Measurements from ENCODE around the gene TYK2. TPM values are rescaled to one million over a fixed set of nuclear protein-coding genes. Genes with fewer than 3 reads are reported as not detected.

TYK2 gene
- total RNA-seq (100 to 1,000 TPM; 224 to 346 (median 284) TPM), polyA plus RNA-seq (10 to 100 TPM; 45.4 to 55.6 TPM), total RNA-seq (203 reads per million, percentile 93 among the genes with 10 or more reads in this experiment)

DNA sequence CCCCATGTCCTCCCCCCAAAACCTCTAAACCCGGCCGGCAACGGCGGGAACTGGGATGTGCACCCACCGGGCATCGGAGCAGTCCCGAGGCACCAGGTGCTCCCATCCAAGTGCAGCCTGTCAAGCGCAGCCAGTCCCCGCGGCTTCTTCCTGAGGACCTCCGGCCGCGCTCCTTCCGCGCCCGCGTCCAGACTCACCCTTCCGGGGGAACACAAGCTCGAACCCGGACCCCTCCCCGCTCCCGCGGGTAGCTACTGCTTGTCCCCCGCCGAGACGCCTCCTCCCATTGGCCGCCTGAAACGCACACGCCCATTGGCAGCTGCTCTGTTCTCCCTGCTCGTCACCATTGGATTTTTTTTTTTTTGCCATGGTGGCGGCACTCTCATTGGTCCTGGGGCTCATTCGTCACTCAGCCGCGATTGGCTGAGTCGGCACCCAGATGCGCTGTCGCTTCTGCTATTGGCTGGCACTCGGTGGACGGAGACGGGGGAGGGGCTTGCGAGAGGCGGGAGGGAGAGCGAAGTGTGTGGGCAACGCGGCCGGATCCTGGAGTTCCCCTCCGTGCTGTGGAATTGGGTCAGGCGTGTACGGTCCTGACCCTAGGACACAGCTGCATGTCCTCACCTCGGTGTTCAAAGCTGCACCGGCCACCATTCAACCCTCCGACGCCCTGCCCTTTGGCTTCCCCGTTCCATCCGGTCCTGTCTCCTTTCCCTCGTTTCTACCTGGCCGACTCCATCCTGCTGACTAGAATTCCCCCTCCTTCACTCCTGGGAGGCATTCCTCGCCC is at the start of gene TYK2:
Gene TYK2, minus strand, starts transcription at position 260 of the 790 bp plus-strand sequence. CDS start 2,166 bp downstream, outside the sequence.
- Mint-ChIP-seq H3K36me3 (peaks cover 4 to 15% (median 12%) of the 10 kb centered on the region in 5 donors), H3K4me1 (peaks cover 14 to 34% (median 23%) of the 10 kb centered on the region in 7 donors), H3K4me3 (peak within 1 kb of the TSS; percentile 93 to 99 (median 94)), H3K9me3 (peaks cover 0 to 7% (median 0%) of the 10 kb centered on the region in 11 donors), H3K27me3 (peaks cover 0 to 3% (median 0%) of the 10 kb centered on the region in 5 donors), H3K27ac (peak within 1 kb of the TSS; percentile 88 to 97 (median 93))
- Histone ChIP-seq H3K4me3 (ENCODE audit: low read length) (peak within 1 kb of the TSS; percentile 94), H3K9me3 (ENCODE audit: control insufficient read depth in 2 of 3, low read length in 3 of 3) (no peaks in the 10 kb centered on the region), H3K36me3 (ENCODE audit: control insufficient read depth in 2 of 3, insufficient read depth in 3 of 3, low read length in 3 of 3) (peaks cover 0 to 16% (median 0%) of the 10 kb centered on the region in 3 experiments), H3K27ac (ENCODE audit: low read depth, low read length) (peak within 1 kb of the TSS; percentile 84), H3K4me1 (ENCODE audit: control insufficient read depth in 2 of 2, insufficient read depth in 2 of 2, low read length in 2 of 2) (peaks cover 5 to 10% of the 10 kb centered on the region in 2 donors), H3K27me3 (ENCODE audit: control insufficient read depth in 2 of 2, insufficient read depth in 2 of 2, low read length in 2 of 2) (no peaks in the 10 kb centered on the region)
- intact Hi-C loops (cut with micrococcal nuclease), result loop anchor here (1.0 to 10.0 kb wide), 7 partner anchors 22 to 446 kb away; partner anchors contain the start of genes CDC37 (in 2 of the 2), ICAM1 (in 2 of the 2), RAVER1 (in 2 of the 2) and DNMT1 (in 1 of the 2)
- ChIA-PET CTCF (interaction anchor here (0.6 to 1.9 kb wide), 8 partner anchors 9 to 122 kb away, joined by 3 to 10 read pairs (median 3); partner anchors contain the start of gene ICAM1), POLR2A (interaction anchor here (0.6 to 2.3 kb wide), 9 partner anchors 10 to 541 kb away, joined by 3 to 14 read pairs (median 4); partner anchors contain the start of genes CDC37, ICAM1 and RAVER1)
- DNase-seq (peak; percentile 94 to 99 (median 97)), ATAC-seq (peak; percentile 98)

DNA sequence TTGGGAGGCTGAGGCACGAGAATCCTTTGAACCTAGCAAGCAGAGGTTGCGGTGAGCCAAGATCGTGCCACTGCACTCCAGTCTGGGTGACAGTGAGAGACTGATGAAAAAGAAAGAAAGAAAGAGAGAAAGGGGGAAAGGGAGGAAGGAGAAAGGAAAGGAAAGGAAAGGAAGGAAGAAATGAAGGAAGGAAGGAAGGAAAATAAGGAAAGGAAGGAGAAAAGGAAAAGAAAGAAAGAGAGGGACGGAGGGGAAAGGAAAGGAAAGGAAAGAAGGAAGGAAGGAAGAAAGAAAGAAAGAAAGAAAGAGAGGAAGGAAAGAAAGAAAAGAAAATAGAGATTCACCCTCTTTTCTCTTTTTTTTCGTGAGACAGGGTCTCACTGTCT is 48.6 kb upstream of the TYK2 start:
- H3K36me3 Mint-ChIP-seq, result peaks cover 0 to 19% (median 0%) of the 10 kb centered on the region in 5 donors
- CTCF ChIA-PET, result interaction anchor here (1.2 to 2.4 kb wide), 5 partner anchors 7 to 28 kb away, joined by 4 to 12 read pairs (median 8); partner anchors contain the start of gene CDC37
- no peaks in the 10 kb centered on the region for H3K36me3 ChIP-seq (ENCODE audit: control insufficient read depth in 2 of 3, insufficient read depth in 3 of 3, low read length in 3 of 3)
- peaks cover 0 to 2% (median 0%) of the 10 kb centered on the region in 11 donors for H3K9me3 Mint-ChIP-seq
- H3K4me1 Mint-ChIP-seq, result peaks cover 32 to 74% (median 49%) of the 10 kb centered on the region in 7 donors
- peaks cover 0 to 16% of the 10 kb centered on the region in 2 donors for H3K27me3 ChIP-seq (ENCODE audit: control insufficient read depth in 2 of 2, insufficient read depth in 2 of 2, low read length in 2 of 2)
- H3K27me3 Mint-ChIP-seq, result peaks cover 22 to 49% (median 38%) of the 10 kb centered on the region in 5 donors
- H3K9me3 ChIP-seq (ENCODE audit: control insufficient read depth in 2 of 3, low read length in 3 of 3), result no peaks in the 10 kb centered on the region
- no peak overlapping the region for H3K4me3 ChIP-seq (ENCODE audit: low read length)
- POLR2A ChIA-PET, result interaction anchor here (0.6 kb wide), 1 partner anchor 474 kb away, joined by 3 read pairs; no protein-coding TSS in a partner anchor
- H3K27ac ChIP-seq (ENCODE audit: low read depth, low read length), result no peak overlapping the region
- H3K27ac Mint-ChIP-seq, result peak overlapping the region in 4 of 9 donors; percentile 32 to 94 (median 52)
- intact Hi-C loops (cut with micrococcal nuclease), result loop anchor here in 1 of 2 donors (1.0 to 10.0 kb wide), 2 partner anchors 13 to 324 kb away; partner anchors contain the start of genes ANGPTL6 and PPAN
- DNase-seq (no peak), ATAC-seq (no peak)
- H3K4me1 ChIP-seq (ENCODE audit: control insufficient read depth in 2 of 2, insufficient read depth in 2 of 2, low read length in 2 of 2), result peaks cover 30 to 54% of the 10 kb centered on the region in 2 donors
- peak overlapping the region in 1 of 10 donors; percentile 73 for H3K4me3 Mint-ChIP-seq

DNA sequence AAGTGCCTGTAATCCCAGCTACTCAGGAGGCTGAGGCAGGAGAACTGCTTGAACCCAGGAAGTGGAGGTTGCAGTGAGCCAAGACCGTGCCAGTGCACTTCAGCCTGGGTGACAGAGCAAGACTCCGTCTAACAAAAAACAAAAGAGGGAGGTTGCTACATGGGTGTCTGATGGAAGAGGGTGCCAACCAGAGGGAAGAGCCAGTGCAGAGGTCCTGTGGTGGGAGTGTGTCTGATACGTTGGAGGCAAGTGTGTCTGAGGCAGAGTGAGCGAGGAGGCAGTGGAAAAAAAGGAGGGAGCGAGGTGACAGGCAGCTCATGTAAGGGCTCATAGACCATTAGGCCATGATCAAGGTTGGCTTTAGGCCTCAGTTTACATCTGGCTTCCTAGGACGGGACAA is 46.8 kb upstream of the TYK2 start:
- no peaks in the 10 kb centered on the region for H3K36me3 ChIP-seq (ENCODE audit: control insufficient read depth in 2 of 3, insufficient read depth in 3 of 3, low read length in 3 of 3)
- Mint-ChIP-seq H3K9me3 (peaks cover 0 to 2% (median 0%) of the 10 kb centered on the region in 11 donors), H3K4me3 (peak overlapping the region in 2 of 10 donors; percentile 33 to 43), H3K27ac (peak overlapping the region in 1 of 9 donors; percentile 94), H3K27me3 (peaks cover 30 to 54% (median 46%) of the 10 kb centered on the region in 5 donors), H3K4me1 (peaks cover 34 to 80% (median 49%) of the 10 kb centered on the region in 7 donors), H3K36me3 (peaks cover 0 to 20% (median 0%) of the 10 kb centered on the region in 5 donors)
- intact Hi-C loops (cut with micrococcal nuclease), result loop anchor here in 1 of 2 donors (10.0 kb wide), 1 partner anchor 322 kb away; the partner anchor contains the start of genes ANGPTL6 and PPAN
- H3K4me3 ChIP-seq (ENCODE audit: low read length), result no peak overlapping the region
- H3K27ac ChIP-seq (ENCODE audit: low read depth, low read length), result no peak overlapping the region
- H3K27me3 ChIP-seq (ENCODE audit: control insufficient read depth in 2 of 2, insufficient read depth in 2 of 2, low read length in 2 of 2), result peaks cover 0 to 23% of the 10 kb centered on the region in 2 donors
- H3K9me3 ChIP-seq (ENCODE audit: control insufficient read depth in 2 of 3, low read length in 3 of 3), result no peaks in the 10 kb centered on the region
- ChIA-PET POLR2A (interaction anchor here (0.7 kb wide), 1 partner anchor 9 kb away, joined by 3 read pairs; no protein-coding TSS in a partner anchor), CTCF (interaction anchor here (2.1 to 3.0 kb wide), 3 partner anchors 9 to 24 kb away, joined by 8 to 12 read pairs (median 10); partner anchors contain the start of gene CDC37)
- ATAC-seq (no peak), DNase-seq (no peak)
- peaks cover 28 to 55% of the 10 kb centered on the region in 2 donors for H3K4me1 ChIP-seq (ENCODE audit: control insufficient read depth in 2 of 2, insufficient read depth in 2 of 2, low read length in 2 of 2)

DNA sequence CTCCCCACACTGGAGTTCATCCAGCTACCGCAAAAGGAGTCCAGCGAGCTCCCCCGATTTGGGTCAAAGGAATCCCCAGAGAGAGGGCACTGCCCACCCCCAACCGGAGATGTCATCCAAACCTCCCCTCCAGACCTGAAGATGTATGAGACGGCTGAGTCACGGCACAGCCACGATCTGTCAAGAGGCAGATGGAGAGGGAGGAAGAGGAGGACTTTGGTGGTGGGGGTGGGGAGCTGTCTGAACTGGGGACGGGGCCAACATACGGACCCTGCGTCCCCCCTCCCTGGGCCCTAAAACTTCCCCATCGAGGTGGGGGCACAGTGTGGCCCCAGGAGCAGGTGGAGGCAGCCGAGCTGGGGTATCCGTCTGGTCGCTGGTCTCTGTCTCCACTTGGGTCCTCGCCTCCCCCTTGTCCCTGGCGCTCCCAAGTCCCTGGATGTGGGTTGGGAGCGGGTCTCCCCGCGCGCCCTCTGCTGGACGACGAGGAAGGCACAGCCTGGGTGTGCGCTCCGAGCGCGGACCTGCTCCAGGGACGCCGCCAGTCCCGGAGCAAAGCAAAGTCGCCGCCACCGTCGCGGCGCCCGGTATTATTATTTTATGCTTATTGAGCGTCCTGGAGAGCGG is 43.8 kb upstream of the TYK2 start:
- Mint-ChIP-seq H3K27me3 (peaks cover 18 to 52% (median 43%) of the 10 kb centered on the region in 5 donors), H3K4me1 (peaks cover 40 to 77% (median 51%) of the 10 kb centered on the region in 7 donors), H3K27ac (peak overlapping the region in 2 of 9 donors; percentile 36 to 81), H3K4me3 (peak overlapping the region in 7 of 10 donors; percentile 17 to 86 (median 61)), H3K9me3 (peaks cover 0 to 2% (median 0%) of the 10 kb centered on the region in 11 donors), H3K36me3 (peaks cover 0 to 15% (median 3%) of the 10 kb centered on the region in 5 donors)
- ChIA-PET CTCF (interaction anchor here (0.9 to 1.8 kb wide), 6 partner anchors 9 to 132 kb away, joined by 3 to 9 read pairs (median 4); partner anchors contain the start of gene CDC37), POLR2A (interaction anchor here (1.3 to 1.9 kb wide), 3 partner anchors 15 to 21 kb away, joined by 3 to 10 read pairs (median 5); partner anchors contain the start of gene CDC37)
- H3K4me3 ChIP-seq (ENCODE audit: low read length), result peak overlapping the region; percentile 40
- intact Hi-C loops (cut with micrococcal nuclease), result loop anchor here (1.0 to 10.0 kb wide), 4 partner anchors 8 to 319 kb away; partner anchors contain the start of genes ANGPTL6 (in 1 of the 2) and PPAN (in 1 of the 2)
- no peak overlapping the region for H3K27ac ChIP-seq (ENCODE audit: low read depth, low read length)
- peaks cover 37 to 61% of the 10 kb centered on the region in 2 donors for H3K4me1 ChIP-seq (ENCODE audit: control insufficient read depth in 2 of 2, insufficient read depth in 2 of 2, low read length in 2 of 2)
- H3K36me3 ChIP-seq (ENCODE audit: control insufficient read depth in 2 of 3, insufficient read depth in 3 of 3, low read length in 3 of 3), result no peaks in the 10 kb centered on the region
- no peaks in the 10 kb centered on the region for H3K9me3 ChIP-seq (ENCODE audit: control insufficient read depth in 2 of 3, low read length in 3 of 3)
- peaks cover 9 to 32% of the 10 kb centered on the region in 2 donors for H3K27me3 ChIP-seq (ENCODE audit: control insufficient read depth in 2 of 2, insufficient read depth in 2 of 2, low read length in 2 of 2)
- DNase-seq (peak in 8 of 9 donors; percentile 44 to 81 (median 64)), ATAC-seq (peak; percentile 33)

DNA sequence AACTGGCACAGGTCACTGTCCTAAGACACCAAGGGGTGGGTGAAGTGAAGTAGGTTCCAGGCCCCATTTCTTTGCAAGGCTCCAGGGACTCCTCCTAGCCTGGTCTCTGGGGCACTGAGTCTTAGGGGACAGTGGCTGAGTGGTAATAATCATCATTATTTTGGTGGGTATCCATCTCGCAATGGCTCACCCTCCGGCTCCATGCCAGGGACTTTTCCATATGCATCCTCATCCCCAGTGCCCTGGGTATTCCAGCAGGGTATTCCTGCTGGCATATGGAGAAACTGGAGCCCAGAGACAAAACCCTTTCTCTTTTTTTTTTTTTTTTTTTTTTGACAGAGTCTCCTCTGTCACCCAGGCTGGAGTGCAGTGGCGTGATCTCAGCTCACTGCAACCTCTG is 42.5 kb upstream of the TYK2 start:
- Mint-ChIP-seq H3K4me3 (peak overlapping the region in 1 of 10 donors; percentile 93), H3K4me1 (peaks cover 41 to 74% (median 47%) of the 10 kb centered on the region in 7 donors), H3K27ac (no peak overlapping the region), H3K36me3 (peaks cover 0 to 16% (median 3%) of the 10 kb centered on the region in 5 donors), H3K9me3 (peaks cover 0 to 2% (median 0%) of the 10 kb centered on the region in 11 donors), H3K27me3 (peaks cover 17 to 51% (median 46%) of the 10 kb centered on the region in 5 donors)
- DNase-seq (no peak), ATAC-seq (no peak)
- Histone ChIP-seq H3K36me3 (ENCODE audit: control insufficient read depth in 2 of 3, insufficient read depth in 3 of 3, low read length in 3 of 3) (no peaks in the 10 kb centered on the region), H3K9me3 (ENCODE audit: control insufficient read depth in 2 of 3, low read length in 3 of 3) (no peaks in the 10 kb centered on the region), H3K4me3 (ENCODE audit: low read length) (no peak overlapping the region), H3K4me1 (ENCODE audit: control insufficient read depth in 2 of 2, insufficient read depth in 2 of 2, low read length in 2 of 2) (peaks cover 42 to 57% of the 10 kb centered on the region in 2 donors), H3K27ac (ENCODE audit: low read depth, low read length) (no peak overlapping the region), H3K27me3 (ENCODE audit: control insufficient read depth in 2 of 2, insufficient read depth in 2 of 2, low read length in 2 of 2) (peaks cover 14 to 37% of the 10 kb centered on the region in 2 donors)
- POLR2A ChIA-PET, result interaction anchor here (1.5 to 1.9 kb wide), 2 partner anchors 17 to 20 kb away, joined by 5 to 10 read pairs; partner anchors contain the start of gene CDC37
- intact Hi-C loops (cut with micrococcal nuclease), result loop anchor here in 1 of 2 donors (10.0 kb wide), 1 partner anchor 318 kb away; the partner anchor contains the start of genes ANGPTL6 and PPAN
- CTCF ChIA-PET, result interaction anchor here (0.6 to 1.8 kb wide), 5 partner anchors 18 to 133 kb away, joined by 3 to 9 read pairs (median 3); partner anchors contain the start of gene CDC37
